GM23338 (cell line): ENCODE results near the gene SOX2. TPM values are rescaled to one million over a fixed set of nuclear protein-coding genes. Genes with fewer than 3 reads are reported as not detected.

Experiments used
- ATAC-seq: fragments of 200-7000 bp; cut with Tn5 transposase; 3 replicates; pipeline ENCODE4 v1.9.1; 2020
- DNase-seq: peaks from one replicate; pipeline ENCODE4 v3.0.0-alpha.2; 2015; ENCODE audit warnings: low spot score
- H2AFZ ChIP-seq: fragments of 200-600 bp; sonication (generic); 2 replicates; pipeline ENCODE4 v1.8.0; 2016; ENCODE audit warnings: antibody characterized with exemption, mild to moderate bottlenecking, moderate library complexity
- H3F3A ChIP-seq: fragments of 200-600 bp; sonication (generic); replicated peaks from 2 replicates; pipeline ENCODE4 v1.8.0; 2017; ENCODE audit warnings: antibody characterized with exemption, mixed run types, low read depth
- H3K27ac ChIP-seq: fragments of 200-600 bp; sonication (generic); 2 replicates; pipeline ENCODE4 v1.6.1; 2016; ENCODE audit warnings: low read depth
- H3K27me3 ChIP-seq: fragments of 200-600 bp; sonication (generic); 2 replicates; pipeline ENCODE4 v1.8.0; 2016; ENCODE audit warnings: mild to moderate bottlenecking, mixed run types, moderate library complexity; ENCODE audit not compliant: insufficient read depth
- H3K36me3 ChIP-seq: fragments of 200-600 bp; sonication (generic); 2 replicates; pipeline ENCODE4 v1.8.0; 2016; ENCODE audit warnings: mild to moderate bottlenecking; ENCODE audit not compliant: insufficient read depth
- H3K4me1 ChIP-seq: fragments of 200-600 bp; sonication (generic); 2 replicates; pipeline ENCODE4 v1.8.0; 2016; ENCODE audit warnings: mild to moderate bottlenecking, moderate library complexity; ENCODE audit not compliant: insufficient read depth
- H3K4me2 ChIP-seq: fragments of 200-600 bp; sonication (generic); 2 replicates; pipeline ENCODE4 v1.7.1; 2017; ENCODE audit warnings: mixed run types
- H3K4me3 ChIP-seq: fragments of 200-600 bp; sonication (generic); 2 replicates; pipeline ENCODE4 v1.6.1; 2016; ENCODE audit warnings: mixed run types
- H3K79me2 ChIP-seq: fragments of 200-600 bp; sonication (generic); replicated peaks from 2 replicates; pipeline ENCODE4 v1.8.0; 2017; ENCODE audit warnings: mild to moderate bottlenecking; ENCODE audit not compliant: insufficient read depth
- H3K9me2 ChIP-seq: fragments of 200-600 bp; sonication (generic); 2 replicates; pipeline ENCODE4 v1.8.0; 2017; ENCODE audit not compliant: insufficient read depth
- H4K20me1 ChIP-seq: fragments of 200-600 bp; sonication (generic); replicated peaks from 2 replicates; pipeline ENCODE4 v1.8.0; 2017; ENCODE audit warnings: mild to moderate bottlenecking; ENCODE audit not compliant: insufficient read depth
- H3K27ac Mint-ChIP-seq: 2 replicates; pipeline ENCODE4 v1.8.0; 2020; ENCODE audit warnings: inconsistent platforms, mild to moderate bottlenecking, moderate library complexity, mixed read lengths
- H3K27me3 Mint-ChIP-seq: 3 replicates; pipeline ENCODE4 v1.8.0; 2022; ENCODE audit warnings: low read depth, mild to moderate bottlenecking, moderate library complexity, mixed read lengths, inconsistent platforms; ENCODE audit not compliant: insufficient read depth, poor library complexity
- H3K36me3 Mint-ChIP-seq: 3 replicates; pipeline ENCODE4 v1.8.0; 2021; ENCODE audit warnings: low read depth, mild to moderate bottlenecking, inconsistent platforms, moderate library complexity, mixed read lengths
- H3K4me1 Mint-ChIP-seq: 3 replicates; pipeline ENCODE4 v1.8.0; 2020; ENCODE audit warnings: mild to moderate bottlenecking, inconsistent platforms, mixed read lengths
- H3K4me3 Mint-ChIP-seq: 3 replicates; pipeline ENCODE4 v1.8.0; 2021; ENCODE audit warnings: moderate library complexity, mild to moderate bottlenecking, inconsistent platforms, mixed read lengths
- H3K9me3 Mint-ChIP-seq: 3 replicates; pipeline ENCODE4 v1.8.0; 2020; ENCODE audit warnings: moderate library complexity, mild to moderate bottlenecking, inconsistent platforms, mixed read lengths
- CREB1 ChIP-seq: fragments of 250-450 bp; sonication (Bioruptor Pico); IDR thresholded peaks from 2 replicates; pipeline ENCODE4 v1.5.0; 2020; ENCODE audit warnings: low read depth, mild to moderate bottlenecking, moderate library complexity
- CTCF ChIP-seq, 2 experiments: fragments of 200-600 bp in 1 of 2; sonication (generic) in 1 of 2; conservative IDR thresholded peaks; 2 replicates each; pipeline versions ENCODE4 v1.5.1 to v1.6.1; 2016 to 2017; ENCODE audit warnings: antibody characterized with exemption in 2 of 2, low read depth in 2 of 2, mild to moderate bottlenecking in 2 of 2, moderate library complexity in 1 of 2
- EZH2 ChIP-seq: fragments of 200-600 bp; sonication (generic); IDR thresholded peaks from one replicate; pipeline ENCODE4 v1.8.0; 2017; ENCODE audit warnings: antibody characterized with exemption, mild to moderate bottlenecking, low read depth; ENCODE audit not compliant: unreplicated experiment
- EZH2phosphoT487 ChIP-seq: fragments of 200-600 bp; sonication (generic); IDR thresholded peaks from one replicate; pipeline ENCODE4 v1.8.1; 2018; ENCODE audit warnings: antibody characterized with exemption; ENCODE audit not compliant: unreplicated experiment
- NANOG ChIP-seq: IDR thresholded peaks from 2 replicates; pipeline ENCODE4 v1.6.1; 2016; ENCODE audit warnings: antibody characterized with exemption, borderline replicate concordance
- POLR2AphosphoS5 ChIP-seq: IDR thresholded peaks from 2 replicates; pipeline ENCODE4 v1.6.1; 2016; ENCODE audit warnings: antibody characterized with exemption, low read depth
- REST ChIP-seq: IDR thresholded peaks from one replicate; pipeline ENCODE4 v1.6.1; 2018; ENCODE audit warnings: antibody characterized with exemption; ENCODE audit not compliant: unreplicated experiment
- STAT1 ChIP-seq: IDR thresholded peaks from one replicate; pipeline ENCODE4 v1.6.1; 2016; ENCODE audit warnings: antibody characterized with exemption; ENCODE audit not compliant: unreplicated experiment
- ZNF114 ChIP-seq: fragments of 250-450 bp; sonication (Bioruptor Pico); IDR thresholded peaks from 2 replicates; pipeline ENCODE4 v1.5.0; 2020; ENCODE audit warnings: mild to moderate bottlenecking, moderate library complexity
- ZNF331 ChIP-seq: fragments of 250-450 bp; sonication (Bioruptor Pico); IDR thresholded peaks from 2 replicates; pipeline ENCODE4 v1.5.0; 2020; ENCODE audit warnings: low read depth, mild to moderate bottlenecking, moderate library complexity
- polyA plus RNA-seq: library from polyadenylated mRNA; unstranded; fragments of >200 nt; fragmentation: Nextera tagmentation; extraction: Ambion mirVana; gene quantifications from 2 replicates; pipeline ENCODE4 v1.2.1, GENCODE V29; 2016
- total RNA-seq: library from RNA; depleted of rRNA; stranded (reverse); fragments of >200 nt; shearing (Covaris generic); gene quantifications from 2 replicates; pipeline ENCODE4 v1.2.3, GENCODE V29; 2014
- TF ChIP-seq, protein P1 (sequence below): IDR thresholded peaks from 2 replicates; pipeline ENCODE4 v1.6.1; 2016; ENCODE audit warnings: antibody characterized with exemption
- TF ChIP-seq, protein P2 (sequence below): fragments of 250-450 bp; sonication (Bioruptor Pico); IDR thresholded peaks from 2 replicates; pipeline ENCODE4 v1.5.0; 2020; ENCODE audit warnings: mild to moderate bottlenecking, moderate library complexity

SOX2 gene
- total and polyA plus RNA-seq, 2 experiments from 2014 or later = 105 to 228 TPM

DNA sequence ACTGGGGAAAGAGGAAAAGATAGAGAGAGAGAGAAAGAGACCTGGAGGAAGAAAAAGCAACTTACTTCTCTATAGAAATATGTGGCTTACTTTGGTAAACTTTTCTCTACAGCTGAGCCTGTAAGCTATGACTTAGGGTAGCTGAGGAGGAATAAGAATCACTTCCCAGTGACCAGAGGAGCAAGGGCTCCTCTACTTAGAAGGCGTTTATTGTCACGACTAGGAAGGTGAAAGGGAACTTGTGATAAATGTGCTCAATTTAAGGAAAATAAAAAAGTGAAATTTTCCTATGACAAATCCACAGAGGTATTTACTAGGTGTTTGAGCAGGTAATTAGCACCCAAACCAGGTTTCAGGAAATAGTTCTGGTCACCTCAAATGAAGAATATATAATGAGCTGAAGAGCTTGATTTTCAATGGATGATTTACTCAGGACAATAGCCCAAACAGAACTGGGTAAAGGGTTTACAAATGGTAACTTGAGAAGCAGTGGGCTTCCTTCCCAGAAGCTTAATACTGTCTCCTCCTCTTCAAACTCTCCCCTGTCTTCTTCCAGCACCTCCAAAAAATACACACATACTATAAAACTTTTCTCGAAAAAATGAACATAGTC lies 46.1 kb downstream of the SOX2 start:
- no peaks in the 10 kb centered on the region for H3K79me2 ChIP-seq
- Mint-ChIP-seq H3K9me3 (no peaks in the 10 kb centered on the region), H3K4me1 (peaks cover 61% of the 10 kb centered on the region), H3K4me3 (peak overlapping the region; percentile 42), H3K27me3 (peaks cover 7% of the 10 kb centered on the region), H3K36me3 (no peaks in the 10 kb centered on the region), H3K27ac (0 out of 2 replicates have a peak overlapping the region, but pooled peaks have one; percentile 43)
- no peak overlapping the region for H2AFZ ChIP-seq
- peak overlapping the region; percentile 39 for H3K4me3 ChIP-seq
- H3K27me3 ChIP-seq = peaks cover 19% of the 10 kb centered on the region; the same call in 1 of the 2 replicates
- TF ChIP-seq CTCF (conservative IDR thresholded peaks at IDR 0.05; ENCODE audit: low read depth in 2 of 2) (no peak), EZH2phosphoT487 (no peak), STAT1 (no peak), ZNF331 (CRISPR knock-in tag) (no peak), POLR2AphosphoS5 (no peak), EZH2 (no peak), REST (no peak), ZNF114 (CRISPR knock-in tag) (no peak), NANOG (no peak), CREB1 (CRISPR knock-in tag) (no peak)
- TF ChIP-seq, protein P1, sequence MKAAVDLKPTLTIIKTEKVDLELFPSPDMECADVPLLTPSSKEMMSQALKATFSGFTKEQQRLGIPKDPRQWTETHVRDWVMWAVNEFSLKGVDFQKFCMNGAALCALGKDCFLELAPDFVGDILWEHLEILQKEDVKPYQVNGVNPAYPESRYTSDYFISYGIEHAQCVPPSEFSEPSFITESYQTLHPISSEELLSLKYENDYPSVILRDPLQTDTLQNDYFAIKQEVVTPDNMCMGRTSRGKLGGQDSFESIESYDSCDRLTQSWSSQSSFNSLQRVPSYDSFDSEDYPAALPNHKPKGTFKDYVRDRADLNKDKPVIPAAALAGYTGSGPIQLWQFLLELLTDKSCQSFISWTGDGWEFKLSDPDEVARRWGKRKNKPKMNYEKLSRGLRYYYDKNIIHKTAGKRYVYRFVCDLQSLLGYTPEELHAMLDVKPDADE = no peak
- TF ChIP-seq, protein P2, sequence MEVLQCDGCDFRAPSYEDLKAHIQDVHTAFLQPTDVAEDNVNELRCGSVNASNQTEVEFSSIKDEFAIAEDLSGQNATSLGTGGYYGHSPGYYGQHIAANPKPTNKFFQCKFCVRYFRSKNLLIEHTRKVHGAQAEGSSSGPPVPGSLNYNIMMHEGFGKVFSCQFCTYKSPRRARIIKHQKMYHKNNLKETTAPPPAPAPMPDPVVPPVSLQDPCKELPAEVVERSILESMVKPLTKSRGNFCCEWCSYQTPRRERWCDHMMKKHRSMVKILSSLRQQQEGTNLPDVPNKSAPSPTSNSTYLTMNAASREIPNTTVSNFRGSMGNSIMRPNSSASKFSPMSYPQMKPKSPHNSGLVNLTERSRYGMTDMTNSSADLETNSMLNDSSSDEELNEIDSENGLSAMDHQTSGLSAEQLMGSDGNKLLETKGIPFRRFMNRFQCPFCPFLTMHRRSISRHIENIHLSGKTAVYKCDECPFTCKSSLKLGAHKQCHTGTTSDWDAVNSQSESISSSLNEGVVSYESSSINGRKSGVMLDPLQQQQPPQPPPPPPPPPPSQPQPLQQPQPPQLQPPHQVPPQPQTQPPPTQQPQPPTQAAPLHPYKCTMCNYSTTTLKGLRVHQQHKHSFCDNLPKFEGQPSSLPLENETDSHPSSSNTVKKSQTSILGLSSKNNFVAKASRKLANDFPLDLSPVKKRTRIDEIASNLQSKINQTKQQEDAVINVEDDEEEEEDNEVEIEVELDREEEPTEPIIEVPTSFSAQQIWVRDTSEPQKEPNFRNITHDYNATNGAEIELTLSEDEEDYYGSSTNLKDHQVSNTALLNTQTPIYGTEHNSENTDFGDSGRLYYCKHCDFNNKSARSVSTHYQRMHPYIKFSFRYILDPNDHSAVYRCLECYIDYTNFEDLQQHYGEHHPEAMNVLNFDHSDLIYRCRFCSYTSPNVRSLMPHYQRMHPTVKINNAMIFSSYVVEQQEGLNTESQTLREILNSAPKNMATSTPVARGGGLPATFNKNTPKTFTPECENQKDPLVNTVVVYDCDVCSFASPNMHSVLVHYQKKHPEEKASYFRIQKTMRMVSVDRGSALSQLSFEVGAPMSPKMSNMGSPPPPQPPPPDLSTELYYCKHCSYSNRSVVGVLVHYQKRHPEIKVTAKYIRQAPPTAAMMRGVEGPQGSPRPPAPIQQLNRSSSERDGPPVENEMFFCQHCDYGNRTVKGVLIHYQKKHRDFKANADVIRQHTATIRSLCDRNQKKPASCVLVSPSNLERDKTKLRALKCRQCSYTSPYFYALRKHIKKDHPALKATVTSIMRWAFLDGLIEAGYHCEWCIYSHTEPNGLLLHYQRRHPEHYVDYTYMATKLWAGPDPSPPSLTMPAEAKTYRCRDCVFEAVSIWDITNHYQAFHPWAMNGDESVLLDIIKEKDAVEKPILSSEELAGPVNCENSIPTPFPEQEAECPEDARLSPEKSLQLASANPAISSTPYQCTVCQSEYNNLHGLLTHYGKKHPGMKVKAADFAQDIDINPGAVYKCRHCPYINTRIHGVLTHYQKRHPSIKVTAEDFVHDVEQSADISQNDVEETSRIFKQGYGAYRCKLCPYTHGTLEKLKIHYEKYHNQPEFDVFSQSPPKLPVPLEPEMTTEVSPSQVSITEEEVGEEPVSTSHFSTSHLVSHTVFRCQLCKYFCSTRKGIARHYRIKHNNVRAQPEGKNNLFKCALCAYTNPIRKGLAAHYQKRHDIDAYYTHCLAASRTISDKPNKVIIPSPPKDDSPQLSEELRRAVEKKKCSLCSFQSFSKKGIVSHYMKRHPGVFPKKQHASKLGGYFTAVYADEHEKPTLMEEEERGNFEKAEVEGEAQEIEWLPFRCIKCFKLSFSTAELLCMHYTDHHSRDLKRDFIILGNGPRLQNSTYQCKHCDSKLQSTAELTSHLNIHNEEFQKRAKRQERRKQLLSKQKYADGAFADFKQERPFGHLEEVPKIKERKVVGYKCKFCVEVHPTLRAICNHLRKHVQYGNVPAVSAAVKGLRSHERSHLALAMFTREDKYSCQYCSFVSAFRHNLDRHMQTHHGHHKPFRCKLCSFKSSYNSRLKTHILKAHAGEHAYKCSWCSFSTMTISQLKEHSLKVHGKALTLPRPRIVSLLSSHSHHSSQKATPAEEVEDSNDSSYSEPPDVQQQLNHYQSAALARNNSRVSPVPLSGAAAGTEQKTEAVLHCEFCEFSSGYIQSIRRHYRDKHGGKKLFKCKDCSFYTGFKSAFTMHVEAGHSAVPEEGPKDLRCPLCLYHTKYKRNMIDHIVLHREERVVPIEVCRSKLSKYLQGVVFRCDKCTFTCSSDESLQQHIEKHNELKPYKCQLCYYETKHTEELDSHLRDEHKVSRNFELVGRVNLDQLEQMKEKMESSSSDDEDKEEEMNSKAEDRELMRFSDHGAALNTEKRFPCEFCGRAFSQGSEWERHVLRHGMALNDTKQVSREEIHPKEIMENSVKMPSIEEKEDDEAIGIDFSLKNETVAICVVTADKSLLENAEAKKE = no peak; the same call in 1 of the 2 replicates
- no peaks in the 10 kb centered on the region for H3K9me2 ChIP-seq
- H4K20me1 ChIP-seq = no peaks in the 10 kb centered on the region
- peak overlapping the region; percentile 73 for H3K4me2 ChIP-seq
- ATAC-seq (peak; percentile 46), DNase-seq (peak; percentile 37)
- H3K4me1 ChIP-seq = peaks cover 56% of the 10 kb centered on the region
- H3F3A ChIP-seq = 0 out of 2 replicates have a peak, but pooled peaks cover 5% of the 10 kb centered on the region
- H3K36me3 ChIP-seq = no peaks in the 10 kb centered on the region
- no peak overlapping the region for H3K27ac ChIP-seq
